Measurements from ENCODE around the gene FSHR. TPM values are rescaled to one million over a fixed set of nuclear protein-coding genes. Genes with fewer than 3 reads are reported as not detected.

The FSHR gene
- polyA plus RNA-seq, 1 donor, result not detected

DNA sequence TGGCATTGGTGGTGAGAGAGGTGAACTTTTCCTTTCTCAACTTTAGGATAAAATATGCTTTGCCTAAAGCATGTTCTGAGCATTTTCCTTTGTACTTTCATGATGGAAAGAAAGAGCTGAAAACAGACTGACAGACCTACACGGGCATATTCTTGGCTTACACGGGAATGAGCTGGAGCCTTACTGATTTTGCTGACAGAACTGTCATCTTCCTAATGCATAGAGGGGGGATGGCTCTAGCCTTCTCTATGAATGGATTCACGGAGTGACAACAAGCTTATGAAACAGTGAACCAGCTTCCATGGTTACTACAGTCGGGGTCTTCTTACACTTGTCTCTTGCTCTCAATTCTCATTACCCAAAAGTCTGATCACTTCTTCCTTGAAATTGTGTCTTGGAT, 32.2 kb downstream of the FSHR start:
- no peaks in the 10 kb centered on the region for H3K4me1 ChIP-seq (ENCODE audit: control insufficient read depth, insufficient read depth, low read length)
- no peaks in the 10 kb centered on the region for H3K27me3 ChIP-seq (ENCODE audit: control insufficient read depth, insufficient read depth, low read length)
- H3K27ac ChIP-seq (ENCODE audit: low read length), result no peak overlapping the region
- DNase-seq, result no peak
- no peaks in the 10 kb centered on the region for H3K36me3 ChIP-seq (ENCODE audit: control insufficient read depth, insufficient read depth, low read length)
- no CpG with 5 or more reads among the region's 4 CpGs for WGBS (ENCODE audit: insufficient coverage, low lambda C conversion rate)
- no peaks in the 10 kb centered on the region for H3K9me3 ChIP-seq (ENCODE audit: control insufficient read depth, low read depth, low read length)
- H3K4me3 ChIP-seq (ENCODE audit: low read length), result no peak overlapping the region

- Histone ChIP-seq H3K27ac (ENCODE audit: low read length) (no peak overlapping the region), H3K27me3 (ENCODE audit: control insufficient read depth, insufficient read depth, low read length) (no peaks in the 10 kb centered on the region), H3K36me3 (ENCODE audit: control insufficient read depth, insufficient read depth, low read length) (no peaks in the 10 kb centered on the region), H3K4me3 (ENCODE audit: low read length) (no peak overlapping the region), H3K9me3 (ENCODE audit: control insufficient read depth, low read depth, low read length) (no peaks in the 10 kb centered on the region), H3K4me1 (ENCODE audit: control insufficient read depth, insufficient read depth, low read length) (no peaks in the 10 kb centered on the region)
- no peak for DNase-seq
- no CpG with 5 or more reads among the region's 2 CpGs for whole genome bisulfite sequencing (ENCODE audit: insufficient coverage, low lambda C conversion rate)
These were observed 41.3 kb downstream of the FSHR start for GRCh38 chr2:49113046-49113445.

DNA sequence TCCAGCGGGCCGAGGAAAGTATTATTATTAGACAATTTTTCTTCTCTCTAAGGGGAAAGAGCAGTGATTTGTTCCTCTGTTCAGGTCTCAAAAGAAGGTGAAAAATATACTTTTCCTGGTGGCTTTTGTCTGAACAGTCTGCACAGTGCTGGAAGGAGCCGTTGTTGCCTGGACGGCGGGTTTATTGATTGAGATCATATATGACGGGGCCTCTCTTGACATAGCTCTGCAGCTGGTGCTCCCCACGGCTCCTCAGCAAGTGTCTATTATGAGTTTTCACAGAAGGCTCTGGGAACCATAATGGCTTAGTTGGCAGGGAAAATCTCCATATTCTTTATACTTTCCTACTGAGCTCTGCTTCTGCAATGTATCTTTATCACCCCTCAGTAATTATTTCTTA, 42.9 kb downstream of the FSHR start:
- Histone ChIP-seq H3K27ac (ENCODE audit: low read length) (no peak overlapping the region), H3K9me3 (ENCODE audit: control insufficient read depth, low read depth, low read length) (no peaks in the 10 kb centered on the region), H3K27me3 (ENCODE audit: control insufficient read depth, insufficient read depth, low read length) (no peaks in the 10 kb centered on the region), H3K4me3 (ENCODE audit: low read length) (no peak overlapping the region), H3K4me1 (ENCODE audit: control insufficient read depth, insufficient read depth, low read length) (no peaks in the 10 kb centered on the region), H3K36me3 (ENCODE audit: control insufficient read depth, insufficient read depth, low read length) (no peaks in the 10 kb centered on the region)
- DNase-seq, result no peak
- 87% methylated on average over 3 of the region's 7 CpGs for WGBS (ENCODE audit: insufficient coverage, low lambda C conversion rate)

DNA sequence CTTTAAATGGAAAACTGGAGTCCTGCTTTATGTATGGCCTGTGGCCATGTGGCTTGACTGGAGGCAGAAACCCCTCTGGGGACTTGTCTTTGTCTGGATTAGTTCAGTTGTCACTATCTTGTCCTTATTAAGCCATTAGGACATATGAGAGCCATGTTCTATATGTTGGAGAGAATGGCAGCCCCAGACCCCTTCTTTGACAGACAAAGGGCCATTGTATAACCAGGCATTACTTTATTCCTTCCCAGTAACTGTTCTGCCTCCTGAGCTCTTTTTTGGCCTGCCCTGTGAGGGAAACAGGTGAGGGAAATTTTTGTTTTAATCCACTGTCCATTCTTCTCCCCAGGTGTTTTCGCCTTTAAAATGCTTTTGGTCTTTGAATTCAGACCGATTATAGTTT, 43.3 kb downstream of the FSHR start:
- WGBS (ENCODE audit: insufficient coverage, low lambda C conversion rate), result 100% methylated on average over 2 of the region's 2 CpGs
- no peak overlapping the region for H3K4me3 ChIP-seq (ENCODE audit: low read length)
- H3K27ac ChIP-seq (ENCODE audit: low read length), result no peak overlapping the region

DNA sequence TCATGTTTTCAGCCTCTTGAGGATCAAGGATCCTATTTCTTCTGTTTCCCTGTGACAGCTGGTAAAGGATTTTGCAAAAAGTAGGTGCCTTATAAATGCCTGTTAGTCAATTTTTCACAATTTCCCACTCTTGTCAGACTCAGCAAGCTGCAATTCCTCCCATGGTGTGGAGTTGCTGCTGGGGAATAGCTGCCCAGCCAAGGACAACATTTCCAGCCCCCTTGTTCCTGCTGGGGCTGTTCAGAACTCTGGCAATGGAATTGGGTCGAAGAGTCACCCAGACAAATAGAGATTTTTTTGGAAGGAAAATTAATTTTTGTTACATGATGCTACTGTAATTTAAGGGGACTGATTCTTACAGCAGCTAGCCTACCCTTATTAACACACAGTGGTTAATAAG, 43.7 kb downstream of the FSHR start:
- no CpG with 5 or more reads among the region's 1 CpG for WGBS (ENCODE audit: insufficient coverage, low lambda C conversion rate)
- DNase-seq, result no peak

More for the DNA sequence above, 43.3 kb downstream of the FSHR start:
- Histone ChIP-seq H3K9me3 (ENCODE audit: control insufficient read depth, low read depth, low read length) (no peaks in the 10 kb centered on the region), H3K36me3 (ENCODE audit: control insufficient read depth, insufficient read depth, low read length) (no peaks in the 10 kb centered on the region), H3K4me1 (ENCODE audit: control insufficient read depth, insufficient read depth, low read length) (no peaks in the 10 kb centered on the region), H3K27me3 (ENCODE audit: control insufficient read depth, insufficient read depth, low read length) (no peaks in the 10 kb centered on the region)
- no peak for DNase-seq

DNA sequence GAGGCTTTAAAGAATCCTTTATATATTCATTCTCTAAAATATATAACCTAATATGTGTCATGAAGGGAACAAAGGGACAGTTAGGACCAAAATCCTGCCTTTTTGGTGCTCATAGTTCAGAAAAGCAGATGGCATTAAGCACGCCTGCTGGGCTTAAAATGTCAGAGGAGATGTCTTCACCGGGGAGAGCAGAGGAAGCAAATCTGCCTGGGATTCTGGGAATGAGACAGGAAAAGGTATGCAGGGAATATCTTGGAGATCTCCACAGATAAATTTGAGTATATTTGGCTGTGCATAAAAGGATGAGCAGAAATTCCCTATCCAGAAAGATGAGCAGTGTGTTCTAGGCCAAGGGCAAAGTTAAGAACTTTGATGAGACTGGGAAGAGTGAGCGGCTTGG, 45.5 kb downstream of the FSHR start:
- Histone ChIP-seq H3K27ac (ENCODE audit: low read length) (no peak overlapping the region), H3K4me1 (ENCODE audit: control insufficient read depth, insufficient read depth, low read length) (no peaks in the 10 kb centered on the region), H3K4me3 (ENCODE audit: low read length) (no peak overlapping the region), H3K9me3 (ENCODE audit: control insufficient read depth, low read depth, low read length) (no peaks in the 10 kb centered on the region), H3K27me3 (ENCODE audit: control insufficient read depth, insufficient read depth, low read length) (no peaks in the 10 kb centered on the region), H3K36me3 (ENCODE audit: control insufficient read depth, insufficient read depth, low read length) (no peaks in the 10 kb centered on the region)
- no peak for DNase-seq
- 90% methylated on average over 2 of the region's 3 CpGs for WGBS (ENCODE audit: insufficient coverage, low lambda C conversion rate)

More for the DNA sequence above, 43.7 kb downstream of the FSHR start:
- H3K27me3 ChIP-seq (ENCODE audit: control insufficient read depth, insufficient read depth, low read length), result no peaks in the 10 kb centered on the region
- no peaks in the 10 kb centered on the region for H3K4me1 ChIP-seq (ENCODE audit: control insufficient read depth, insufficient read depth, low read length)
- H3K36me3 ChIP-seq (ENCODE audit: control insufficient read depth, insufficient read depth, low read length), result no peaks in the 10 kb centered on the region
- no peaks in the 10 kb centered on the region for H3K9me3 ChIP-seq (ENCODE audit: control insufficient read depth, low read depth, low read length)
- no peak overlapping the region for H3K27ac ChIP-seq (ENCODE audit: low read length)
- H3K4me3 ChIP-seq (ENCODE audit: low read length), result no peak overlapping the region

DNA sequence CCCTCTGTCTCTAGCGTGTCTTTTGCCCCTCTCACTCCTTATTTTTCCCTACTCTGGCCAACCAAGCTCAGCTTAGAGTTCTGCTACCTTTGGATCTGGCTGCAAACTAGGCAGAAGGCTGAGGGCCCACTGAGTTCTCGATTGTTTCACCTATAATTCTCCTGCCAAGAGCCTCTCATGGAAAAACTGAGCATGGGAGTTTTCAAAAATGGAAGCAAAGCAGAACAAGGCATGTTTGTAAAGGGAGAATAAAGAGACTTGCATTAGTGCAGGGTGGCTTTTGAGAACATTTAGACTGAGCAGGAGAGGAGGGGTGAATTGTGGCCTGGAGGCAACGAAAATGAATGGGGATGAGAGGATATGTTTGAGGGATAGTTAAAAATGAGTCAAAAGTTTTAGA, 45.9 kb downstream of the FSHR start:
- Histone ChIP-seq H3K4me1 (ENCODE audit: control insufficient read depth, insufficient read depth, low read length) (no peaks in the 10 kb centered on the region), H3K4me3 (ENCODE audit: low read length) (no peak overlapping the region), H3K9me3 (ENCODE audit: control insufficient read depth, low read depth, low read length) (no peaks in the 10 kb centered on the region), H3K36me3 (ENCODE audit: control insufficient read depth, insufficient read depth, low read length) (no peaks in the 10 kb centered on the region), H3K27me3 (ENCODE audit: control insufficient read depth, insufficient read depth, low read length) (no peaks in the 10 kb centered on the region), H3K27ac (ENCODE audit: low read length) (no peak overlapping the region)
- no peak for DNase-seq
- 80% methylated on average over 1 of the region's 3 CpGs for WGBS (ENCODE audit: insufficient coverage, low lambda C conversion rate)

GRCh38 chr2:49105506-49105905, 48.8 kb downstream of the FSHR start:
- no peak for DNase-seq
- Histone ChIP-seq H3K36me3 (ENCODE audit: control insufficient read depth, insufficient read depth, low read length) (no peaks in the 10 kb centered on the region), H3K27ac (ENCODE audit: low read length) (no peak overlapping the region), H3K4me1 (ENCODE audit: control insufficient read depth, insufficient read depth, low read length) (no peaks in the 10 kb centered on the region), H3K9me3 (ENCODE audit: control insufficient read depth, low read depth, low read length) (no peaks in the 10 kb centered on the region), H3K4me3 (ENCODE audit: low read length) (no peak overlapping the region), H3K27me3 (ENCODE audit: control insufficient read depth, insufficient read depth, low read length) (no peaks in the 10 kb centered on the region)
- WGBS (ENCODE audit: insufficient coverage, low lambda C conversion rate), result no CpG with 5 or more reads among the region's 2 CpGs

GRCh38 chr2:49102146-49102545, 52.2 kb downstream of the FSHR start:
- H3K4me1 ChIP-seq (ENCODE audit: control insufficient read depth, insufficient read depth, low read length), result no peaks in the 10 kb centered on the region
- no peak for DNase-seq
- no peak overlapping the region for H3K4me3 ChIP-seq (ENCODE audit: low read length)
- H3K9me3 ChIP-seq (ENCODE audit: control insufficient read depth, low read depth, low read length), result no peaks in the 10 kb centered on the region
- no peaks in the 10 kb centered on the region for H3K36me3 ChIP-seq (ENCODE audit: control insufficient read depth, insufficient read depth, low read length)
- no peak overlapping the region for H3K27ac ChIP-seq (ENCODE audit: low read length)
- WGBS (ENCODE audit: insufficient coverage, low lambda C conversion rate), result no CpG with 5 or more reads among the region's 1 CpG
- no peaks in the 10 kb centered on the region for H3K27me3 ChIP-seq (ENCODE audit: control insufficient read depth, insufficient read depth, low read length)

DNA sequence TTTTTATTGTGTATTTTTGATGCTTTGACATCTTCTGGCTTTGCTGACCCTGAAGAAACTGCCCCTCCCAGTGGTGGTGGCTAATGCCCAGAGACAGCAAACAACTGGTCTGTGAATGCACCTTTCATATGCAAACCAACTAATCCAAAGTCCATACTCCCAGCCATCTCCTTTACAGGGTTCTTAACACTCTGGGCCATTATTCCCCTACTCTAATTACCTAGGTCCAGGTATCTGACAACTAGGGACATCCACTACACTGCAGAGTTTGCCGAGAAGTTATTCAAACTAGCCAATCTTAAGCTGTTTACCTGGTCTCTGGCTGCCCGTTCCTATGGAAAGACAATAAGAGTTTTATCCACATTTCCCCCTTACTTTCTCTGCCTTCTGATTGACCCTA, 73.6 kb downstream of the FSHR start:
- no peak overlapping the region for H3K4me3 ChIP-seq (ENCODE audit: low read length)
- WGBS (ENCODE audit: insufficient coverage, low lambda C conversion rate), result no CpG with 5 or more reads among the region's 2 CpGs
- no peaks in the 10 kb centered on the region for H3K27me3 ChIP-seq (ENCODE audit: control insufficient read depth, insufficient read depth, low read length)
- DNase-seq, result no peak
- no peaks in the 10 kb centered on the region for H3K36me3 ChIP-seq (ENCODE audit: control insufficient read depth, insufficient read depth, low read length)
- no peaks in the 10 kb centered on the region for H3K4me1 ChIP-seq (ENCODE audit: control insufficient read depth, insufficient read depth, low read length)
- no peak overlapping the region for H3K27ac ChIP-seq (ENCODE audit: low read length)
- no peaks in the 10 kb centered on the region for H3K9me3 ChIP-seq (ENCODE audit: control insufficient read depth, low read depth, low read length)

- Histone ChIP-seq H3K27me3 (ENCODE audit: control insufficient read depth, insufficient read depth, low read length) (no peaks in the 10 kb centered on the region), H3K36me3 (ENCODE audit: control insufficient read depth, insufficient read depth, low read length) (no peaks in the 10 kb centered on the region), H3K9me3 (ENCODE audit: control insufficient read depth, low read depth, low read length) (peaks cover 3% of the 10 kb centered on the region), H3K4me1 (ENCODE audit: control insufficient read depth, insufficient read depth, low read length) (no peaks in the 10 kb centered on the region), H3K27ac (ENCODE audit: low read length) (no peak overlapping the region), H3K4me3 (ENCODE audit: low read length) (no peak overlapping the region)
- WGBS (ENCODE audit: insufficient coverage, low lambda C conversion rate), result 80% methylated on average over 1 of the region's 2 CpGs
- DNase-seq, result no peak
These were observed 83.6 kb downstream of the FSHR start for GRCh38 chr2:49070716-49071115.
